Neural cell (in vitro differentiated cells): ENCODE data around the gene SLC25A3. TPM values are rescaled to one million over a fixed set of nuclear protein-coding genes. Genes with fewer than 3 reads are reported as not detected.

Experiments
- H2AFZ ChIP-seq: fragments of 200-600, 300-800 bp; sonication (generic), shearing (Covaris generic); 2 replicates; pipeline ENCODE4 v1.6.0; 2014; ENCODE audit warnings: low read depth, mild to moderate bottlenecking, antibody characterized with exemption, low read length, moderate library complexity
- H3F3A ChIP-seq: fragments of 200-600 bp; shearing (Covaris generic); 2 replicates; pipeline ENCODE4 v1.6.1; 2016; ENCODE audit warnings: mild to moderate bottlenecking, moderate library complexity, mixed read lengths, antibody characterized with exemption, low read length; ENCODE audit not compliant: insufficient read depth, poor library complexity, severe bottlenecking
- H3K27ac ChIP-seq: fragments of 200-600, 300-800 bp; sonication (generic), shearing (Covaris generic); 2 replicates; pipeline ENCODE4 v1.5.1; 2014; ENCODE audit warnings: mild to moderate bottlenecking, low read length, moderate library complexity
- H3K27me3 ChIP-seq: fragments of 300-800, 200-600 bp; sonication (generic), shearing (Covaris generic); 2 replicates; pipeline ENCODE4 v1.6.0; 2014; ENCODE audit warnings: mild to moderate bottlenecking, low read depth, low read length, moderate library complexity; ENCODE audit not compliant: insufficient read depth
- H3K36me3 ChIP-seq: fragments of 300-800, 200-600 bp; sonication (generic), shearing (Covaris generic); 2 replicates; pipeline ENCODE4 v1.5.1; 2014; ENCODE audit warnings: mild to moderate bottlenecking, antibody characterized with exemption, low read length, moderate library complexity; ENCODE audit not compliant: insufficient read depth
- H3K4me2 ChIP-seq: fragments of 300-800, 200-600 bp; sonication (generic), shearing (Covaris generic); 2 replicates; pipeline ENCODE4 v1.6.0; 2014; ENCODE audit warnings: mild to moderate bottlenecking, low read length
- H3K4me3 ChIP-seq: fragments of 300-800, 200-600 bp; sonication (generic), shearing (Covaris generic); 2 replicates; pipeline ENCODE4 v1.5.1; 2014; ENCODE audit warnings: mild to moderate bottlenecking, low read length, moderate library complexity
- H3K79me2 ChIP-seq: fragments of 200-600 bp; shearing (Covaris generic); replicated peaks from 2 replicates; pipeline ENCODE4 v1.6.0; 2014; ENCODE audit warnings: mild to moderate bottlenecking, low read length, moderate library complexity; ENCODE audit not compliant: insufficient read depth
- H3K9ac ChIP-seq: fragments of 300-800, 200-600 bp; sonication (generic), shearing (Covaris generic); 2 replicates; pipeline ENCODE4 v1.6.1; 2016; ENCODE audit warnings: mild to moderate bottlenecking, low read length, mixed read lengths
- H3K9me2 ChIP-seq: fragments of 200-600 bp; shearing (Covaris generic); 2 replicates; pipeline ENCODE4 v1.6.1; 2016; ENCODE audit warnings: mild to moderate bottlenecking, low read length, mixed read lengths; ENCODE audit not compliant: insufficient read depth
- H3K9me3 ChIP-seq: fragments of 200-600, 300-800 bp; sonication (generic), shearing (Covaris generic); 2 replicates; pipeline ENCODE4 v1.6.1; 2016; ENCODE audit warnings: mild to moderate bottlenecking, mixed run types, low read length, moderate library complexity, mixed read lengths
- H4K20me1 ChIP-seq: fragments of 200-600 bp; shearing (Covaris generic); 2 replicates; pipeline ENCODE4 v1.6.1; 2016; ENCODE audit warnings: mild to moderate bottlenecking, mixed run types; ENCODE audit not compliant: insufficient read depth
- EP300 ChIP-seq: fragments of 450-650 bp; conservative IDR thresholded peaks from 2 replicates; pipeline ENCODE4 v1.6.1; 2014; ENCODE audit warnings: antibody characterized with exemption, mild to moderate bottlenecking, moderate library complexity; ENCODE audit not compliant: poor library complexity, severe bottlenecking
- EZH2 ChIP-seq: fragments of 200-600, 300-800 bp; shearing (Covaris generic), sonication (generic); IDR thresholded peaks from 2 replicates; pipeline ENCODE4 v1.6.1; 2014; ENCODE audit warnings: antibody characterized with exemption, low read length, borderline replicate concordance, mild to moderate bottlenecking; ENCODE audit not compliant: insufficient read depth, poor library complexity, severe bottlenecking
- MXI1 ChIP-seq: fragments of 450-650 bp; conservative IDR thresholded peaks from 2 replicates; pipeline ENCODE4 v1.6.1; 2014; ENCODE audit warnings: antibody characterized with exemption, mild to moderate bottlenecking; ENCODE audit not compliant: poor library complexity, severe bottlenecking
- POLR2AphosphoS5 ChIP-seq: IDR thresholded peaks from 2 replicates; pipeline ENCODE4 v1.6.1; 2012
- RAD21 ChIP-seq: fragments of 450-650 bp; conservative IDR thresholded peaks from 2 replicates; pipeline ENCODE4 v1.6.1; 2014; ENCODE audit warnings: antibody characterized with exemption, mild to moderate bottlenecking, moderate library complexity
- SMC3 ChIP-seq: fragments of 450-650 bp; conservative IDR thresholded peaks from 2 replicates; pipeline ENCODE4 v1.6.1; 2014; ENCODE audit warnings: antibody characterized with exemption, mild to moderate bottlenecking, moderate library complexity; ENCODE audit not compliant: poor library complexity
- TAF1 ChIP-seq: IDR thresholded peaks from 2 replicates; pipeline ENCODE4 v1.6.1; 2012; ENCODE audit warnings: low read depth
- polyA plus RNA-seq: library from polyadenylated mRNA; depleted of rRNA; stranded (reverse); fragments of >200 nt; gene quantifications from 2 replicates; pipeline ENCODE4 v1.2.3, GENCODE V29; 2014
- TF ChIP-seq, protein P1 (sequence below): IDR thresholded peaks from 2 replicates; pipeline ENCODE4 v1.6.1; 2012; ENCODE audit warnings: borderline replicate concordance
- TF ChIP-seq, protein P2 (sequence below): fragments of 450-650 bp; IDR thresholded peaks from 2 replicates; pipeline ENCODE4 v1.5.1; 2014; ENCODE audit warnings: antibody characterized with exemption, mild to moderate bottlenecking, moderate library complexity; ENCODE audit not compliant: poor library complexity, severe bottlenecking

The SLC25A3 gene
- polyA plus RNA-seq, 1 donor from 2014 or later: 655 TPM

- Histone ChIP-seq H3K27me3 (no peaks in the 10 kb centered on the region), H2AFZ (no peak overlapping the region), H3K27ac (no peak overlapping the region), H3F3A (no peaks in the 10 kb centered on the region), H3K79me2 (peaks cover 10% of the 10 kb centered on the region), H3K4me3 (no peak overlapping the region), H3K9me3 (no peaks in the 10 kb centered on the region), H3K36me3 (peaks cover 6% of the 10 kb centered on the region), H3K9me2 (no peaks in the 10 kb centered on the region), H3K4me2 (no peak overlapping the region), H3K9ac (no peak overlapping the region), H4K20me1 (no peaks in the 10 kb centered on the region)
- TF ChIP-seq MXI1 (no peak), RAD21 (no peak), EP300 (no peak), TAF1 (no peak), POLR2AphosphoS5 (no peak), SMC3 (no peak), EZH2 (no peak)
- TF ChIP-seq, protein P1, sequence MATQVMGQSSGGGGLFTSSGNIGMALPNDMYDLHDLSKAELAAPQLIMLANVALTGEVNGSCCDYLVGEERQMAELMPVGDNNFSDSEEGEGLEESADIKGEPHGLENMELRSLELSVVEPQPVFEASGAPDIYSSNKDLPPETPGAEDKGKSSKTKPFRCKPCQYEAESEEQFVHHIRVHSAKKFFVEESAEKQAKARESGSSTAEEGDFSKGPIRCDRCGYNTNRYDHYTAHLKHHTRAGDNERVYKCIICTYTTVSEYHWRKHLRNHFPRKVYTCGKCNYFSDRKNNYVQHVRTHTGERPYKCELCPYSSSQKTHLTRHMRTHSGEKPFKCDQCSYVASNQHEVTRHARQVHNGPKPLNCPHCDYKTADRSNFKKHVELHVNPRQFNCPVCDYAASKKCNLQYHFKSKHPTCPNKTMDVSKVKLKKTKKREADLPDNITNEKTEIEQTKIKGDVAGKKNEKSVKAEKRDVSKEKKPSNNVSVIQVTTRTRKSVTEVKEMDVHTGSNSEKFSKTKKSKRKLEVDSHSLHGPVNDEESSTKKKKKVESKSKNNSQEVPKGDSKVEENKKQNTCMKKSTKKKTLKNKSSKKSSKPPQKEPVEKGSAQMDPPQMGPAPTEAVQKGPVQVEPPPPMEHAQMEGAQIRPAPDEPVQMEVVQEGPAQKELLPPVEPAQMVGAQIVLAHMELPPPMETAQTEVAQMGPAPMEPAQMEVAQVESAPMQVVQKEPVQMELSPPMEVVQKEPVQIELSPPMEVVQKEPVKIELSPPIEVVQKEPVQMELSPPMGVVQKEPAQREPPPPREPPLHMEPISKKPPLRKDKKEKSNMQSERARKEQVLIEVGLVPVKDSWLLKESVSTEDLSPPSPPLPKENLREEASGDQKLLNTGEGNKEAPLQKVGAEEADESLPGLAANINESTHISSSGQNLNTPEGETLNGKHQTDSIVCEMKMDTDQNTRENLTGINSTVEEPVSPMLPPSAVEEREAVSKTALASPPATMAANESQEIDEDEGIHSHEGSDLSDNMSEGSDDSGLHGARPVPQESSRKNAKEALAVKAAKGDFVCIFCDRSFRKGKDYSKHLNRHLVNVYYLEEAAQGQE: no peak
- TF ChIP-seq, protein P2, sequence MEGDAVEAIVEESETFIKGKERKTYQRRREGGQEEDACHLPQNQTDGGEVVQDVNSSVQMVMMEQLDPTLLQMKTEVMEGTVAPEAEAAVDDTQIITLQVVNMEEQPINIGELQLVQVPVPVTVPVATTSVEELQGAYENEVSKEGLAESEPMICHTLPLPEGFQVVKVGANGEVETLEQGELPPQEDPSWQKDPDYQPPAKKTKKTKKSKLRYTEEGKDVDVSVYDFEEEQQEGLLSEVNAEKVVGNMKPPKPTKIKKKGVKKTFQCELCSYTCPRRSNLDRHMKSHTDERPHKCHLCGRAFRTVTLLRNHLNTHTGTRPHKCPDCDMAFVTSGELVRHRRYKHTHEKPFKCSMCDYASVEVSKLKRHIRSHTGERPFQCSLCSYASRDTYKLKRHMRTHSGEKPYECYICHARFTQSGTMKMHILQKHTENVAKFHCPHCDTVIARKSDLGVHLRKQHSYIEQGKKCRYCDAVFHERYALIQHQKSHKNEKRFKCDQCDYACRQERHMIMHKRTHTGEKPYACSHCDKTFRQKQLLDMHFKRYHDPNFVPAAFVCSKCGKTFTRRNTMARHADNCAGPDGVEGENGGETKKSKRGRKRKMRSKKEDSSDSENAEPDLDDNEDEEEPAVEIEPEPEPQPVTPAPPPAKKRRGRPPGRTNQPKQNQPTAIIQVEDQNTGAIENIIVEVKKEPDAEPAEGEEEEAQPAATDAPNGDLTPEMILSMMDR: no peak
These were observed 48.7 kb upstream of the SLC25A3 start for GRCh38 chr12:98544751-98545150.

- no peaks in the 10 kb centered on the region for H3K27me3 ChIP-seq
- TF ChIP-seq, protein P1: no peak
- TF ChIP-seq SMC3 (no peak), RAD21 (no peak), EP300 (no peak), EZH2 (no peak), POLR2AphosphoS5 (no peak), MXI1 (no peak), TAF1 (no peak)
- TF ChIP-seq, protein P2: no peak
- H3K79me2 ChIP-seq: no peaks in the 10 kb centered on the region
- H3K36me3 ChIP-seq: peaks cover 9% of the 10 kb centered on the region
- H2AFZ ChIP-seq: no peak overlapping the region
- no peaks in the 10 kb centered on the region for H4K20me1 ChIP-seq
- no peak overlapping the region for H3K4me3 ChIP-seq
- no peak overlapping the region for H3K4me2 ChIP-seq
- H3K9me2 ChIP-seq: no peaks in the 10 kb centered on the region
- H3K9ac ChIP-seq: no peak overlapping the region
- no peaks in the 10 kb centered on the region for H3K9me3 ChIP-seq
- H3F3A ChIP-seq: no peaks in the 10 kb centered on the region
- H3K27ac ChIP-seq: no peak overlapping the region
These were observed 43.9 kb upstream of the SLC25A3 start for GRCh38 chr12:98549371-98550110.
